BE2C (cell line): ENCODE measurements around the gene SULT2B1.
"Not testable (repeated sequence)": the region's sequence is repeated elsewhere in the genome, so short reads cannot be mapped to it uniquely, and the experiment has no call there.

Experiments used
- DNase-seq: peaks from one replicate; pipeline ENCODE4 v3.0.0-alpha.2; 2020
- H3K27me3 ChIP-seq: fragments of 250-450 bp; sonication (Bioruptor Pico); 2 replicates; pipeline ENCODE4 v1.5.1; 2020; ENCODE audit warnings: mild to moderate bottlenecking
- H3K36me3 ChIP-seq: fragments of 250-450 bp; sonication (Bioruptor Pico); 2 replicates; pipeline ENCODE4 v1.5.1; 2020; ENCODE audit warnings: mild to moderate bottlenecking
- H3K4me1 ChIP-seq: fragments of 250-450 bp; sonication (Bioruptor Pico); 2 replicates; pipeline ENCODE4 v1.5.1; 2020
- H3K4me3 ChIP-seq: 2 replicates; pipeline ENCODE4 v1.5.1; 2011; ENCODE audit warnings: low read depth, low read length
- H3K9me3 ChIP-seq: fragments of 250-450 bp; sonication (Bioruptor Pico); 2 replicates; pipeline ENCODE4 v1.5.1; 2020
- CTCF ChIP-seq: IDR thresholded peaks from 2 replicates; pipeline ENCODE4 v1.5.1; 2012; ENCODE audit warnings: mild to moderate bottlenecking, low read depth, low read length

Gene SULT2B1

DNA sequence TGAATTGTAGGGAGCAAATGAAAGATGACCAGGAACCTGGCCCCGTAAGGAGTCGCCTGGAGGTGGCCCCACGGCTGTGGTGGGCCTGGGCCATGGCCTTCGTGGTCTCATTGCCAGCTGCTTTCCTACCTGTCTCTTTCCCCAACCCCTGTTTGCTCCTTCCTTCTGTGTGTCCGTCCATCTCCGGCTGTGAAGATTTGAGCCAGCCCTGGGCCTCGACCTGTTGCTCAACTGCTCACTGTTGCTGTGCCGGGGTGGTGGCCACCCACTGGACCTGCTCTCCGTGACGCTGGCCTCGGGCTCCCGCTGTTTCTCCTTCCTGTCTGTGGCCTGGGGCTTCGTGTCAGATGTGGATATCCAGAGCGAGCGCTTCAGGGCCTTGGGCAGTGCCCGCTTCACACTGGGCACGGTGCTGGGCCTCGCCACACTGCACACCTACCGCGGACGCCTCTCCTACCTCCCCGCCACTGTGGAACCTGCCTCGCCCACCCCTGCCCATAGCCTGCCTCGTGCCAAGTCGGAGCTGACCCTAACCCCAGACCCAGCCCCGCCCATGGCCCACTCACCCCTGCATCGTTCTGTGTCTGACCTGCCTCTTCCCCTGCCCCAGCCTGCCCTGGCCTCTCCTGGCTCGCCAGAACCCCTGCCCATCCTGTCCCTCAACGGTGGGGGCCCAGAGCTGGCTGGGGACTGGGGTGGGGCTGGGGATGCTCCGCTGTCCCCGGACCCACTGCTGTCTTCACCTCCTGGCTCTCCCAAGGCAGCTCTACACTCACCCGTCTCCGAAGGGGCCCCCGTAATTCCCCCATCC is 76.7 kb downstream of the SULT2B1 start:
- no peak for DNase-seq
- no peak overlapping the region for H3K4me3 ChIP-seq
- no peaks in the 10 kb centered on the region for H3K27me3 ChIP-seq
- H3K9me3 ChIP-seq: no peaks in the 10 kb centered on the region
- peaks cover 8% of the 10 kb centered on the region for H3K4me1 ChIP-seq
- H3K36me3 ChIP-seq: no peaks in the 10 kb centered on the region
- no peak for TF ChIP-seq CTCF

DNA sequence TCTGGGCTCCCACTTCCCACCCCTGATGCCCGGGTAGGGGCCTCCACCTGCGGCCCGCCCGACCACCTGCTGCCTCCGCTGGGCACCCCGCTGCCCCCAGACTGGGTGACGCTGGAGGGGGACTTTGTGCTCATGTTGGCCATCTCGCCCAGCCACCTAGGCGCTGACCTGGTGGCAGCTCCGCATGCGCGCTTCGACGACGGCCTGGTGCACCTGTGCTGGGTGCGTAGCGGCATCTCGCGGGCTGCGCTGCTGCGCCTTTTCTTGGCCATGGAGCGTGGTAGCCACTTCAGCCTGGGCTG is 77.3 kb downstream of the SULT2B1 start:
- no peak for TF ChIP-seq CTCF
- Histone ChIP-seq H3K4me3 (no peak overlapping the region), H3K4me1 (peaks cover 14% of the 10 kb centered on the region), H3K27me3 (no peaks in the 10 kb centered on the region), H3K9me3 (no peaks in the 10 kb centered on the region), H3K36me3 (no peaks in the 10 kb centered on the region)
- DNase-seq: no peak

GRCh38 chr19:48629599-48630295 is 77.8 kb downstream of the SULT2B1 start:
- DNase-seq: peak; percentile 91
- Histone ChIP-seq H3K36me3 (no peaks in the 10 kb centered on the region), H3K4me3 (peak overlapping the region; percentile 59), H3K27me3 (no peaks in the 10 kb centered on the region), H3K4me1 (peaks cover 17% of the 10 kb centered on the region), H3K9me3 (no peaks in the 10 kb centered on the region)
- TF ChIP-seq CTCF: no peak

- DNase-seq: peak; percentile 79
- H3K4me3 ChIP-seq: peak overlapping the region; percentile 59
Measured at GRCh38 chr19:48630296-48631063, 78.5 kb downstream of the SULT2B1 start.

DNA sequence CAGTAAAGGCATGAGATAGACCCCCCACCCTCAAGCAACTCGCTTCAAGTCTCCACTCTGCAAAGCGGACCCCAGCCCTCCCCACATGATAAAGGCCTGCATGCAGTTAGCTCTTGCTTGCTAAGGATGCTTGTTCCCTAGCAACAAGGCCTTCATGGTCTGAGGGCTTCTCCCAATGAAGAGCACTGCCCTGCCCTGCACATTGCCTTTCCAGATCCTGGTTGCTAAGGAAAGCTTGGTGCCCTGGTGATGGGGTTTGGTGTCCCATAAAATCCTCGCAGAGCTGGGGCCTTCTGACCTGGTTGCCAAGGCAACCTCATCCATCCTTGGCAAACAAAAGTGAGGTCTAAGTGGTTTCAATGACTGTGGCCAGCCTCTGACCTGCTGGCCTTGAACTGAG is 79.3 kb downstream of the SULT2B1 start:
- Histone ChIP-seq H3K9me3 (no peaks in the 10 kb centered on the region), H3K36me3 (no peaks in the 10 kb centered on the region), H3K27me3 (no peaks in the 10 kb centered on the region), H3K4me1 (peaks cover 21% of the 10 kb centered on the region), H3K4me3 (peak overlapping the region; percentile 59)
- no peak for TF ChIP-seq CTCF
- DNase-seq: no peak

More at GRCh38 chr19:48630296-48631063, 78.5 kb downstream of the SULT2B1 start:
- H3K4me1 ChIP-seq: peaks cover 21% of the 10 kb centered on the region
- H3K9me3 ChIP-seq: no peaks in the 10 kb centered on the region
- no peaks in the 10 kb centered on the region for H3K27me3 ChIP-seq
- TF ChIP-seq CTCF: peak; percentile 42
- no peaks in the 10 kb centered on the region for H3K36me3 ChIP-seq

DNA sequence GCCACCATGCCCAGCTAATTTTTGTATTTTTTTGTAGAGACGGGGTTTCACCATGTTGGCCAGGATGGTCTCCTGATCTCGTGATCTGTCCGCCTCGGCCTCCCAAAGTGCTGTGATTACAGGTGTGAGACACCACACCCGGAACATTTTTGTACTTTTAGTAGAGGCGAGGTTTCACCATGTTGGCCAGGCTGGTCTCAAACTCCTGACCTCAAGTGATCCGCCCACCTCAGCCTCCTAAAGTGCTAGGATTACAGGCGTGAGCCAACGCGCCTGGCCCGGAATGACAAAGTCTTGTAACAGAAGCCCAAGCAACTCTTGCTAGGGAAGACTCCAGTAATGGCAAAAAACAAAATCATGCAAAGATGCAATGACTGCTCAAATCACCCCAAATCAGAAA is 80.3 kb downstream of the SULT2B1 start:
- H3K4me1 ChIP-seq: peaks cover 21% of the 10 kb centered on the region
- H3K9me3 ChIP-seq, H3K4me3 ChIP-seq, H3K27me3 ChIP-seq, H3K36me3 ChIP-seq, DNase-seq: not testable (repeated sequence)
